ENCODE measurements around the gene SLC8A3. TPM values are rescaled to one million over a fixed set of nuclear protein-coding genes. Genes with fewer than 3 reads are reported as not detected.
A peak's percentile ranks its signal among the peaks of the same experiment; 100 is the strongest.

Gene SLC8A3
- total and polyA plus RNA-seq, 3 donors from 2014 or later = 0.39 to 0.61 (median 0.43) TPM

DNA sequence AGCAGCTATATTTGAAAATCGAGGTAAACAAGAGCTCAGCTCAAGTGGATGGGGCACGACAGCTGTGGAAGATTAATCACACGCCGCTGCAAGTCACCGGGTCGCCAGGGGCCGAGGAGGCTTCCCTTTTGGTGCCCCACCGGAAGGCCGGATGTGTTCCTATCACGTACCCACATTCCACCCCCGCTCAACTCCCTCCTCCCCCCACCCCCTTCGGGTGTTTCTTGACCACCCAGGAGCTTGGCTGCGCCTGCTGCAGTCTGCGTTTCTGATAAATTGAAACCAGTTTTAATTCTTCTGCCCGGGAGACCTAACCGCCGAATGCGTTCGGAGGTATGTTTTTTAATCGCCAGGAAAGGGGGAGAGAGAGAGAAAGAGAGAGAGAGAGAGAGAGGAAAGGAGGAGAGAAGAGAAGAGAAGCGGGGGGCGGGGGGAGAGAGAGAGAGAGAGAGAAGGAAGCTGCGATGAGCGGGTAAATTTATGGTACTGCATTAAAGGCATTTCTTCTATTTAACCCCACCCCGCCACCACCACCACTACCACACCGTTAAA, 1.8 kb downstream of the SLC8A3 start:
- no peaks in the 10 kb centered on the region for H3K9me3 ChIP-seq
- intact Hi-C loops (cut with DNase I; ENCODE audit: low total_unique reads) = no loop called here
- peak; percentile 22 for DNase-seq
- H3K4me1 ChIP-seq = no peaks in the 10 kb centered on the region
- H3K36me3 ChIP-seq (ENCODE audit: low read depth, missing control alignments) = no peaks in the 10 kb centered on the region
- WGBS, 2 donors = 5 to 9% methylated on average over 20 to 26 of the region's 26 CpGs
- peak overlapping the region; percentile 37 to 47 for H3K4me3 ChIP-seq
- no peak for TF ChIP-seq CTCF (IDR thresholded peaks at IDR 0.05)
- TF ChIP-seq POLR2A (IDR thresholded peaks at IDR 0.05) = no peak
- H3K27me3 ChIP-seq = no peaks in the 10 kb centered on the region
- no peak overlapping the region for H3K27ac ChIP-seq

GRCh38 chr14:70183991-70184390, 4.8 kb downstream of the SLC8A3 start:
- no peaks in the 10 kb centered on the region for H3K36me3 ChIP-seq (ENCODE audit: low read depth, missing control alignments)
- H3K4me3 ChIP-seq = no peak overlapping the region
- intact Hi-C loops (cut with DNase I; ENCODE audit: low total_unique reads) = no loop called here
- no peaks in the 10 kb centered on the region for H3K9me3 ChIP-seq
- H3K27me3 ChIP-seq = no peaks in the 10 kb centered on the region
- H3K4me1 ChIP-seq = no peaks in the 10 kb centered on the region
- 78 to 79% methylated on average over 6 of the region's 6 CpGs for WGBS, 2 donors
- DNase-seq = no peak
- H3K27ac ChIP-seq = no peak overlapping the region
- TF ChIP-seq POLR2A (IDR thresholded peaks at IDR 0.05) (no peak), CTCF (IDR thresholded peaks at IDR 0.05) (no peak)

GRCh38 chr14:70181276-70181675, 7.5 kb downstream of the SLC8A3 start:
- no peaks in the 10 kb centered on the region for H3K9me3 ChIP-seq
- H3K36me3 ChIP-seq (ENCODE audit: low read depth, missing control alignments) = no peaks in the 10 kb centered on the region
- H3K4me1 ChIP-seq = no peaks in the 10 kb centered on the region
- intact Hi-C loops (cut with DNase I; ENCODE audit: low total_unique reads) = no loop called here
- 46 to 54% methylated on average over 1 of the region's 1 CpG for WGBS, 2 donors
- H3K27me3 ChIP-seq = no peaks in the 10 kb centered on the region
- H3K4me3 ChIP-seq = no peak overlapping the region
- no peak for DNase-seq
- no peak for TF ChIP-seq POLR2A (IDR thresholded peaks at IDR 0.05)
- H3K27ac ChIP-seq = no peak overlapping the region

DNA sequence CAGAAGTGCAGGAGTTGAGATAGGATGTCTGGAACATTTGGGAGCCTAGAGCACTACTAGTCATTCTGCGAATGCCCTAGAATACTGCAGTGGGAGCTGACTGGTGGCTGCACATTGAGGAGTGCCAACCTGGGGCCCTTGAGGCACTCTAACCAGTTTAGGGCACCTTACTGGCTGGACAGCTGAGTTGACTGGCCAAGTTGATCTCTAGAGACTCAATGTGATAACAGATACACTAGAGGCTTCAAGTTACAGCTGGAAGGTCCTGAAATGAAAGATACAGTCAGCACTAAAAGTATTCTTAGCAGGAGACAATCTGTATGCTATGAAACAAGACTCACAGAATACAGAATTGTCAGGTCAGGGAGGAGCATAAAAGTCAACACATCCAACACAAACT, 8.0 kb downstream of the SLC8A3 start:
- no peak for TF ChIP-seq CTCF (IDR thresholded peaks at IDR 0.05)
- no peak for TF ChIP-seq POLR2A (IDR thresholded peaks at IDR 0.05)
- DNase-seq = no peak
- 92 to 100% methylated on average over 1 of the region's 1 CpG for WGBS, 2 donors
- intact Hi-C loops (cut with DNase I; ENCODE audit: low total_unique reads) = no loop called here
- Histone ChIP-seq H3K9me3 (no peaks in the 10 kb centered on the region), H3K4me1 (no peaks in the 10 kb centered on the region), H3K36me3 (ENCODE audit: low read depth, missing control alignments) (no peaks in the 10 kb centered on the region), H3K4me3 (no peak overlapping the region), H3K27me3 (no peaks in the 10 kb centered on the region), H3K27ac (no peak overlapping the region)

GRCh38 chr14:70177081-70177800, 11.5 kb downstream of the SLC8A3 start:
- H3K27ac ChIP-seq = no peak overlapping the region
- H3K27me3 ChIP-seq = no peaks in the 10 kb centered on the region
- no peak for TF ChIP-seq POLR2A (IDR thresholded peaks at IDR 0.05)
- TF ChIP-seq CTCF (IDR thresholded peaks at IDR 0.05) = no peak
- no peaks in the 10 kb centered on the region for H3K4me1 ChIP-seq
- no peaks in the 10 kb centered on the region for H3K9me3 ChIP-seq
- no peak overlapping the region for H3K4me3 ChIP-seq
- intact Hi-C loops (cut with DNase I; ENCODE audit: low total_unique reads) = no loop called here
- WGBS, 2 donors = 65 to 80% methylated on average over 3 of the region's 3 CpGs
- no peaks in the 10 kb centered on the region for H3K36me3 ChIP-seq (ENCODE audit: low read depth, missing control alignments)
- no peak for DNase-seq
